WTC11 (cell line): ENCODE data around the gene NAALADL2.

Experiments used
- CREB1 ChIP-seq: sonication (generic); formaldehyde crosslinking; IDR thresholded peaks from 2 replicates; pipeline ENCODE4 v1.8.0; 2023; ENCODE audit warnings: mild to moderate bottlenecking, missing genetic modification reagents
- CREM ChIP-seq: sonication (generic); formaldehyde crosslinking; IDR thresholded peaks from 2 replicates; pipeline ENCODE4 v1.8.1; 2022; ENCODE audit warnings: mild to moderate bottlenecking, missing genetic modification reagents, moderate library complexity
- E2F5 ChIP-seq: sonication (generic); formaldehyde crosslinking; IDR thresholded peaks from 2 replicates; pipeline ENCODE4 v1.8.1; 2022; ENCODE audit warnings: mild to moderate bottlenecking, moderate library complexity, missing genetic modification reagents
- FOXJ3 ChIP-seq: sonication (generic); formaldehyde crosslinking; IDR thresholded peaks from 2 replicates; pipeline ENCODE4 v1.9.0; 2021; ENCODE audit warnings: missing genetic modification reagents, mild to moderate bottlenecking, borderline replicate concordance
- NR1H2 ChIP-seq: sonication (generic); formaldehyde crosslinking; IDR thresholded peaks from 2 replicates; pipeline ENCODE4 v1.9.0; 2021; ENCODE audit warnings: mild to moderate bottlenecking, moderate library complexity, missing genetic modification reagents
- SMAD3 ChIP-seq: sonication (generic); formaldehyde crosslinking; IDR thresholded peaks from 2 replicates; pipeline ENCODE4 v1.8.0; 2022; ENCODE audit warnings: missing genetic modification reagents, mild to moderate bottlenecking, borderline replicate concordance
- ZBTB21 ChIP-seq: sonication (generic); formaldehyde crosslinking; IDR thresholded peaks from 2 replicates; pipeline ENCODE4 v1.8.1; 2023; ENCODE audit warnings: mild to moderate bottlenecking, missing genetic modification reagents, borderline replicate concordance
- ZNF121 ChIP-seq: sonication (generic); formaldehyde crosslinking; IDR thresholded peaks from 2 replicates; pipeline ENCODE4 v1.8.0; 2023; ENCODE audit warnings: missing genetic modification reagents
- ZNF138 ChIP-seq: sonication (generic); formaldehyde crosslinking; conservative IDR thresholded peaks from 2 replicates; pipeline ENCODE4 v1.8.1; 2022; ENCODE audit warnings: mild to moderate bottlenecking, moderate library complexity, missing genetic modification reagents
- TF ChIP-seq, protein P1 (sequence below): fragments of 200-600 bp; IDR thresholded peaks from 2 replicates; pipeline ENCODE4 v1.8.0; 2022; ENCODE audit warnings: antibody characterized with exemption
- TF ChIP-seq, protein P2 (sequence below): sonication (generic); formaldehyde crosslinking; conservative IDR thresholded peaks from 2 replicates; pipeline ENCODE4 v1.8.1; 2022; ENCODE audit warnings: mild to moderate bottlenecking, missing genetic modification reagents
- TF ChIP-seq, protein P3 (sequence below): sonication (generic); formaldehyde crosslinking; IDR thresholded peaks from 2 replicates; pipeline ENCODE4 v1.8.1; 2023; ENCODE audit warnings: mild to moderate bottlenecking, missing genetic modification reagents

GRCh38 chr3:175818811-175819464 lies 959.8 kb downstream of the NAALADL2 start:
- TF ChIP-seq, protein P1, sequence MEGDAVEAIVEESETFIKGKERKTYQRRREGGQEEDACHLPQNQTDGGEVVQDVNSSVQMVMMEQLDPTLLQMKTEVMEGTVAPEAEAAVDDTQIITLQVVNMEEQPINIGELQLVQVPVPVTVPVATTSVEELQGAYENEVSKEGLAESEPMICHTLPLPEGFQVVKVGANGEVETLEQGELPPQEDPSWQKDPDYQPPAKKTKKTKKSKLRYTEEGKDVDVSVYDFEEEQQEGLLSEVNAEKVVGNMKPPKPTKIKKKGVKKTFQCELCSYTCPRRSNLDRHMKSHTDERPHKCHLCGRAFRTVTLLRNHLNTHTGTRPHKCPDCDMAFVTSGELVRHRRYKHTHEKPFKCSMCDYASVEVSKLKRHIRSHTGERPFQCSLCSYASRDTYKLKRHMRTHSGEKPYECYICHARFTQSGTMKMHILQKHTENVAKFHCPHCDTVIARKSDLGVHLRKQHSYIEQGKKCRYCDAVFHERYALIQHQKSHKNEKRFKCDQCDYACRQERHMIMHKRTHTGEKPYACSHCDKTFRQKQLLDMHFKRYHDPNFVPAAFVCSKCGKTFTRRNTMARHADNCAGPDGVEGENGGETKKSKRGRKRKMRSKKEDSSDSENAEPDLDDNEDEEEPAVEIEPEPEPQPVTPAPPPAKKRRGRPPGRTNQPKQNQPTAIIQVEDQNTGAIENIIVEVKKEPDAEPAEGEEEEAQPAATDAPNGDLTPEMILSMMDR, result no peak
- TF ChIP-seq SMAD3 (CRISPR knock-in tag) (no peak), NR1H2 (no peak), ZNF138 (CRISPR knock-in tag) (no peak), CREM (no peak), E2F5 (CRISPR knock-in tag) (no peak), CREB1 (CRISPR knock-in tag) (no peak), ZNF121 (CRISPR knock-in tag) (no peak), FOXJ3 (CRISPR knock-in tag) (no peak), ZBTB21 (CRISPR knock-in tag) (no peak)
- TF ChIP-seq, protein P2, sequence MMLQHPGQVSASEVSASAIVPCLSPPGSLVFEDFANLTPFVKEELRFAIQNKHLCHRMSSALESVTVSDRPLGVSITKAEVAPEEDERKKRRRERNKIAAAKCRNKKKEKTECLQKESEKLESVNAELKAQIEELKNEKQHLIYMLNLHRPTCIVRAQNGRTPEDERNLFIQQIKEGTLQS (CRISPR knock-in tag), result no peak
- TF ChIP-seq, protein P3, sequence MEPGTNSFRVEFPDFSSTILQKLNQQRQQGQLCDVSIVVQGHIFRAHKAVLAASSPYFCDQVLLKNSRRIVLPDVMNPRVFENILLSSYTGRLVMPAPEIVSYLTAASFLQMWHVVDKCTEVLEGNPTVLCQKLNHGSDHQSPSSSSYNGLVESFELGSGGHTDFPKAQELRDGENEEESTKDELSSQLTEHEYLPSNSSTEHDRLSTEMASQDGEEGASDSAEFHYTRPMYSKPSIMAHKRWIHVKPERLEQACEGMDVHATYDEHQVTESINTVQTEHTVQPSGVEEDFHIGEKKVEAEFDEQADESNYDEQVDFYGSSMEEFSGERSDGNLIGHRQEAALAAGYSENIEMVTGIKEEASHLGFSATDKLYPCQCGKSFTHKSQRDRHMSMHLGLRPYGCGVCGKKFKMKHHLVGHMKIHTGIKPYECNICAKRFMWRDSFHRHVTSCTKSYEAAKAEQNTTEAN, result no peak
